Lower lobe of right lung (tissue), 2 donors: Measurements from ENCODE around the gene ZNF550. TPM values are rescaled to one million over a fixed set of nuclear protein-coding genes. Genes with fewer than 3 reads are reported as not detected.
A peak's percentile ranks its signal among the peaks of the same experiment; 100 is the strongest.

Experiments used
- ATAC-seq, 2 donors: fragments of 200-7000 bp; cut with Tn5 transposase; one replicate each; pipeline ENCODE4 v1.9.1; 2020 to 2022; ENCODE audit warnings: mild to moderate bottlenecking in 2 of 2, moderate library complexity in 2 of 2
- DNase-seq: peaks from one replicate; pipeline ENCODE4 v3.0.0-alpha.2; 2020
- H3K27ac ChIP-seq: fragments of 200-600 bp; one replicate; pipeline ENCODE4 v1.8.0; 2022
- H3K27me3 ChIP-seq: fragments of 200-600 bp; one replicate; pipeline ENCODE4 v1.8.0; 2022; ENCODE audit warnings: low read depth
- H3K36me3 ChIP-seq: fragments of 200-600 bp; one replicate; pipeline ENCODE4 v1.8.0; 2022; ENCODE audit warnings: mild to moderate bottlenecking
- H3K4me1 ChIP-seq: fragments of 200-600 bp; one replicate; pipeline ENCODE4 v1.8.0; 2022
- H3K4me3 ChIP-seq: fragments of 200-600 bp; one replicate; pipeline ENCODE4 v1.8.0; 2022; ENCODE audit warnings: mild to moderate bottlenecking
- H3K9me3 ChIP-seq: fragments of 200-600 bp; one replicate; pipeline ENCODE4 v1.8.0; 2022
- CTCF ChIP-seq: fragments of 200-600 bp; IDR thresholded peaks from one replicate; pipeline ENCODE4 v1.8.0; 2022; ENCODE audit warnings: antibody characterized with exemption, mild to moderate bottlenecking
- intact Hi-C: fragments of 100-400 bp; cut with DNase I; formaldehyde crosslinking; loops from one replicate; pipeline ENCODE4 v1.11.0; 2022
- long read RNA-seq: library from polyadenylated mRNA; unstranded; transcript quantifications from one replicate; pipeline ENCODE4 v2.0.0, GENCODE V29; 2021
- total RNA-seq: library from RNA; stranded (reverse); fragmentation: NEBNext Ultra II Directional; extraction: Animal tissue kit (Norgen Biotek cat#: 25700); gene quantifications from one replicate; pipeline ENCODE4 v1.2.1, GENCODE V29; 2021
- donor health status: DM: no; HTN: yes; CAD: no; lungs with severe emphysema.

Gene ZNF550
- total RNA-seq, result 8.8 TPM
- long read RNA-seq, full-length matches to known transcripts, result 4 of 13 reads
- long read RNA-seq, partial matches to known transcripts, result 3 of 13 reads
- long read RNA-seq, other reads (novel, unspliced or antisense), result 6 of 13 reads

- TF ChIP-seq CTCF, result no peak
- peak within 1 kb of the TSS; percentile 97 for H3K4me3 ChIP-seq
- ATAC-seq, result peak; percentile 100
- DNase-seq, result peak; percentile 93
- peak within 1 kb of the TSS; percentile 72 for H3K27ac ChIP-seq
- intact Hi-C loops, result no loop called here
- peaks cover 21% of the 10 kb centered on the region for H3K4me1 ChIP-seq
- peaks cover 21% of the 10 kb centered on the region for H3K36me3 ChIP-seq
- H3K9me3 ChIP-seq, result peaks cover 25% of the 10 kb centered on the region
- H3K27me3 ChIP-seq, result no peaks in the 10 kb centered on the region
These were observed at the start of gene ZNF550 for GRCh38 chr19:57559404-57560025. ZNF550 (minus strand) TSS chr19:57559863; CDS start chr19:57559682, 181 bp downstream.

DNA sequence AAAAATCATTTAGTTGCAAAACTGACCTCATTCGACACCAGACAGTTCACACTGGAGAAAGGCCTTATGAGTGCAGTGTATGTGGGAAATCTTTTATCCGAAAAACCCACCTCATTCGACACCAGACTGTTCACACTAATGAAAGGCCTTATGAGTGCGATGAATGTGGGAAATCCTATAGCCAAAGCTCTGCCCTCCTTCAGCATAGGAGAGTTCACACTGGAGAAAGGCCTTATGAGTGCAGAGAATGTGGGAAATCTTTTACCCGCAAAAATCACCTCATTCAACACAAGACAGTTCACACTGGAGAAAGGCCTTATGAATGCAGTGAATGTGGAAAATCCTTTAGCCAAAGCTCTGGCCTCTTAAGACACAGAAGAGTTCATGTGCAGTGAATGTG is 47.3 kb upstream of the ZNF550 start:
- H3K36me3 ChIP-seq, result peaks cover 25% of the 10 kb centered on the region
- H3K9me3 ChIP-seq, result peaks cover 66% of the 10 kb centered on the region
- no peaks in the 10 kb centered on the region for H3K27me3 ChIP-seq
- H3K4me1 ChIP-seq, result no peaks in the 10 kb centered on the region
- H3K4me3 ChIP-seq, result no peak overlapping the region
- ATAC-seq, result no peak
- no peak overlapping the region for H3K27ac ChIP-seq
- intact Hi-C loops, result no loop called here
- no peak for DNase-seq
- TF ChIP-seq CTCF, result no peak

GRCh38 chr19:57599761-57600383 is 40.2 kb upstream of the ZNF550 start, which contains the start of gene ZNF530:
ZNF530 (plus strand) TSS chr19:57599885; CDS start chr19:57604346, 4,461 bp downstream.
- ATAC-seq, result peak; percentile 97 to 99
- DNase-seq, result peak; percentile 94
- peaks cover 19% of the 10 kb centered on the region for H3K9me3 ChIP-seq
- TF ChIP-seq CTCF, result no peak
- intact Hi-C loops, result no loop called here
- no peaks in the 10 kb centered on the region for H3K27me3 ChIP-seq
- peaks cover 4% of the 10 kb centered on the region for H3K36me3 ChIP-seq
- H3K4me3 ChIP-seq, result peak within 1 kb of the TSS; percentile 89
- peak within 1 kb of the TSS; percentile 47 for H3K27ac ChIP-seq
- peaks cover 11% of the 10 kb centered on the region for H3K4me1 ChIP-seq

GRCh38 chr19:57599377-57599760 is 39.7 kb upstream of the ZNF550 start:
- intact Hi-C loops, result no loop called here
- no peaks in the 10 kb centered on the region for H3K27me3 ChIP-seq
- H3K4me3 ChIP-seq, result peak overlapping the region; percentile 89
- H3K36me3 ChIP-seq, result no peaks in the 10 kb centered on the region
- H3K4me1 ChIP-seq, result peaks cover 11% of the 10 kb centered on the region
- peaks cover 19% of the 10 kb centered on the region for H3K9me3 ChIP-seq
- peak overlapping the region; percentile 47 for H3K27ac ChIP-seq
- TF ChIP-seq CTCF, result no peak
- DNase-seq (no peak), ATAC-seq (no peak)

DNA sequence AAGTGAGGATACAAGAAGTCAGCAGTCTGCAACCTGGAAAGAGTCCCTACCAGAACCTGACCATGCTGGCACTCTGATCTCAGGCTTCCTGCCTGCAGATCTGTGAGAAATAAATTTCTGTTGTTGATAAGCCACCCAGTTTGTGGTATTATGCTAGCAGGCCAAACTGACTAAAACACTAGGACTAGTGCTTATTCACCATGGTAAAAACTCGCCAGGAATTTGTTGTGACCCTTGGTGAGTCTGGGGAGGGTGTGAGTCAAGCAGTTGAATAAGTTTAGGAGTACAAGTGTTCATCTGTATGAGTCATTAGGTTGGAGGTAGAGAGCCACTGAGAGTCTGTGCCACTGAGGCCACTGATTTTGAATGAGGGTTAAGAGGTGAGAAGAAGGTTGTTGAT is 27.9 kb upstream of the ZNF550 start:
- Histone ChIP-seq H3K4me3 (no peak overlapping the region), H3K9me3 (peaks cover 68% of the 10 kb centered on the region), H3K36me3 (peaks cover 23% of the 10 kb centered on the region), H3K4me1 (peaks cover 17% of the 10 kb centered on the region), H3K27ac (no peak overlapping the region), H3K27me3 (no peaks in the 10 kb centered on the region)
- ATAC-seq (no peak), DNase-seq (no peak)
- intact Hi-C loops, result no loop called here
- TF ChIP-seq CTCF, result no peak
